Heart right ventricle (tissue), 16 donors: ENCODE measurements around the gene TBC1D8. TPM values are rescaled to one million over a fixed set of nuclear protein-coding genes. Genes with fewer than 3 reads are reported as not detected.

ENCODE experiments used
- ATAC-seq, 8 donors: fragments of 200-7000 bp; cut with Tn5 transposase; one replicate each; pipeline ENCODE4 v1.9.1; 2020; ENCODE audit warnings: mild to moderate bottlenecking in 8 of 8, moderate library complexity in 8 of 8, moderate number of reproducible peaks in 1 of 8
- DNase-seq, 2 donors: peaks; one replicate each; pipeline ENCODE4 v3.0.0-alpha.2; 2020
- H3K27ac ChIP-seq, 10 donors: fragments of 200-600 bp; sonication (generic) in 2 of 10; one replicate each; pipeline versions ENCODE4 v1.5.0 to v1.8.0; 2020 to 2022; ENCODE audit warnings: mild to moderate bottlenecking in 3 of 10
- H3K27me3 ChIP-seq, 7 donors: fragments of 200-600 bp; one replicate each; pipeline ENCODE4 v1.8.0; 2021 to 2022; ENCODE audit warnings: mild to moderate bottlenecking in 2 of 7
- H3K36me3 ChIP-seq, 9 donors: fragments of 200-600 bp; sonication (generic) in 1 of 9; one replicate each; pipeline versions ENCODE4 v1.5.0 to v1.8.0; 2020 to 2022; ENCODE audit warnings: mild to moderate bottlenecking in 2 of 9
- H3K4me1 ChIP-seq, 9 donors: fragments of 200-600 bp; sonication (generic) in 1 of 9; one replicate each; pipeline versions ENCODE4 v1.5.0 to v1.8.0; 2020 to 2022; ENCODE audit warnings: mild to moderate bottlenecking in 4 of 9
- H3K4me3 ChIP-seq, 10 donors: fragments of 200-600 bp; sonication (generic) in 2 of 10; one replicate each; pipeline versions ENCODE4 v1.5.0 to v1.8.0; 2020 to 2022; ENCODE audit warnings: mild to moderate bottlenecking in 7 of 10, moderate library complexity in 2 of 10
- H3K9me3 ChIP-seq, 11 donors: fragments of 200-600 bp in 10 of 11; sonication (generic) in 2 of 11; one replicate each; pipeline versions ENCODE4 v1.5.0 to v1.8.0; 2013 to 2022; ENCODE audit warnings: mild to moderate bottlenecking in 2 of 11, control low read depth in 1 of 11, moderate library complexity in 1 of 11
- CTCF ChIP-seq, 9 donors: fragments of 200-600 bp; sonication (generic) in 2 of 9; IDR thresholded peaks; one replicate each; pipeline versions ENCODE4 v1.5.0 to v1.8.0; 2021 to 2022; ENCODE audit warnings: antibody characterized with exemption in 9 of 9, mild to moderate bottlenecking in 5 of 9, moderate library complexity in 1 of 9
- WGBS, 2 donors: extraction: QIAGEN DNeasy Blood & Tissue Kit; methylation state at CpG; one replicate each; pipeline ENCODE4 v1.1.7; 2013; ENCODE audit warnings: inconsistent platforms in 1 of 2; 5-methylcytosine and 5-hydroxymethylcytosine counted together
- intact Hi-C, 10 donors: fragments of 100-400 bp; cut with DNase I; formaldehyde crosslinking; loops; one replicate each; pipeline versions ENCODE4 v1.11.1 to v1.14.2; 2022
- polyA plus RNA-seq, 2 donors: library from polyadenylated mRNA; stranded (reverse); fragments of 200-250 nt; gene quantifications; one replicate each; pipeline ENCODE4 v1.2.3, GENCODE V29; 2013
- total RNA-seq, 10 donors: library from RNA; stranded (reverse); fragmentation: NEBNext Ultra II Directional in 3 of 10; extraction: Animal tissue kit (Norgen Biotek cat#: 25700) in 3 of 10; gene quantifications; one replicate each; pipeline versions ENCODE4 v1.2.1 to v1.2.4, GENCODE V29; 2021 to 2023
- donor health status: Arrhythmogenic right ventricular cardiomyopathy.
- donor health status: ischemic (EF 13 %, LVEDD 7.1; RV severe dilation, severe dysfunction).
- donor health status: healthy with polysubstance abuse.
- donor health status: DM: no; HTN: yes; CAD: no.
- donor health status: DM: no; HTN: no; CAD: no.
- donor health status: ischemic (EF 25% LVEDD 6.9; RV normal size, moderate dysfunction).
- donor health status: ischemic (EF 25% LVEDD 5.7; RV mildly dilated, moderate dysfunction).
- donor health status: healthy.
- donor health status: DM: yes; HTN: yes; CAD: no.
- donor health status: Ischemic cardiomyopathy.
- donor health status: ischemic (EF 35%, LVEDD 5.7; RV mildly dilated, moderate dysfunction).
- donor health status: nonischemic (EF 11% LVEDD 7.7; RV severe dilation, severe dysfunction).
- donor health status: DM: yes; HTN: yes; CAD: no.
- donor health status: PGD.
- donor health status: ischemic (EF 29% LVEDD 5.4; RV normal size, mild dysfunction).
- donor health status: nonischemic (EF 23%, LVEDD 6.1; RV moderate dilation, normal function).

TBC1D8 gene
- total and polyA plus RNA-seq, 12 donors: 24.0 to 69.5 (median 55.5) TPM

- intact Hi-C loops: loop anchor here in 7 of 10 donors (2.0 to 5.0 kb wide), 3 partner anchors 35 to 40 kb away; partner anchors contain the start of gene TBC1D8 (in 4 of the 7)
- no peaks in the 10 kb centered on the region for H3K9me3 ChIP-seq
- H3K4me3 ChIP-seq: no peak overlapping the region
- ATAC-seq (peak; percentile 78 to 90 (median 87)), DNase-seq (peak in 1 of 2 donors; percentile 89)
- no peak for TF ChIP-seq CTCF (IDR thresholded peaks at IDR 0.05)
- H3K27me3 ChIP-seq: no peaks in the 10 kb centered on the region
- whole genome bisulfite sequencing, 2 donors: 50 to 61% methylated on average over 10 of the region's 10 CpGs
- no peaks in the 10 kb centered on the region for H3K36me3 ChIP-seq
- H3K4me1 ChIP-seq: peaks cover 33 to 98% (median 76%) of the 10 kb centered on the region in 9 donors
- peak overlapping the region; percentile 79 to 93 (median 86) for H3K27ac ChIP-seq
These were observed 39.0 kb downstream of the TBC1D8 start for GRCh38 chr2:101111917-101112771.

GRCh38 chr2:101111262-101111838 is 39.8 kb downstream of the TBC1D8 start:
- 81 to 89% methylated on average over 18 of the region's 18 CpGs for WGBS, 2 donors
- no peaks in the 10 kb centered on the region for H3K27me3 ChIP-seq
- no peak overlapping the region for H3K4me3 ChIP-seq
- no peaks in the 10 kb centered on the region for H3K9me3 ChIP-seq
- ATAC-seq (peak in 2 of 8 donors; percentile 7 to 8), DNase-seq (no peak)
- no peaks in the 10 kb centered on the region for H3K36me3 ChIP-seq
- peak overlapping the region; percentile 79 to 93 (median 86) for H3K27ac ChIP-seq
- TF ChIP-seq CTCF (IDR thresholded peaks at IDR 0.05): no peak
- intact Hi-C loops: loop anchor here in 7 of 10 donors (2.0 to 5.0 kb wide), 3 partner anchors 36 to 41 kb away; partner anchors contain the start of gene TBC1D8 (in 4 of the 7)
- peaks cover 33 to 99% (median 82%) of the 10 kb centered on the region in 9 donors for H3K4me1 ChIP-seq

GRCh38 chr2:101109451-101110118 is 41.6 kb downstream of the TBC1D8 start:
- peak; percentile 43 to 69 (median 59) for ATAC-seq
- no peak for TF ChIP-seq CTCF (IDR thresholded peaks at IDR 0.05)
- intact Hi-C loops: loop anchor here in 7 of 10 donors (2.0 to 5.0 kb wide), 5 partner anchors 38 to 47 kb away; partner anchors contain the start of gene TBC1D8 (in 4 of the 7)
- H3K4me3 ChIP-seq: peak overlapping the region in 7 of 10 donors; percentile 3 to 23 (median 20)
- no peaks in the 10 kb centered on the region for H3K9me3 ChIP-seq
- 24 to 33% methylated on average over 14 of the region's 14 CpGs for WGBS, 2 donors
- no peaks in the 10 kb centered on the region for H3K36me3 ChIP-seq
- no peaks in the 10 kb centered on the region for H3K27me3 ChIP-seq
- peak overlapping the region; percentile 76 to 93 (median 86) for H3K27ac ChIP-seq
- peaks cover 28 to 98% (median 82%) of the 10 kb centered on the region in 9 donors for H3K4me1 ChIP-seq
- peak; percentile 37 to 40 for DNase-seq

GRCh38 chr2:101108357-101108756 is 42.8 kb downstream of the TBC1D8 start:
- H3K4me1 ChIP-seq: peaks cover 20 to 92% (median 70%) of the 10 kb centered on the region in 9 donors
- ATAC-seq: peak in 3 of 8 donors; percentile 8 to 39 (median 33)
- peak overlapping the region; percentile 10 to 93 (median 86) for H3K27ac ChIP-seq
- H3K36me3 ChIP-seq: no peaks in the 10 kb centered on the region
- no peaks in the 10 kb centered on the region for H3K27me3 ChIP-seq
- 45 to 59% methylated on average over 8 of the region's 8 CpGs for WGBS, 2 donors
- H3K9me3 ChIP-seq: peaks cover 0 to 5% (median 0%) of the 10 kb centered on the region in 11 donors
- DNase-seq: peak in 1 of 2 donors; percentile 39
- peak overlapping the region in 1 of 10 donors; percentile 3 for H3K4me3 ChIP-seq
- intact Hi-C loops: loop anchor here in 2 of 10 donors (2.0 to 5.0 kb wide), 2 partner anchors 44 to 46 kb away; no protein-coding TSS in a partner anchor
- no peak for TF ChIP-seq CTCF (IDR thresholded peaks at IDR 0.05)
